HG02610 (cell line): ENCODE data around the gene ELFN1.

Experiments used
- ATAC-seq: cut with Tn5 transposase; IDR thresholded peaks from one replicate; pipeline ENCODE4 v1.9.1; 2021; ENCODE audit warnings: mild to moderate bottlenecking, moderate library complexity; ENCODE audit not compliant: unreplicated experiment

Gene ELFN1

DNA sequence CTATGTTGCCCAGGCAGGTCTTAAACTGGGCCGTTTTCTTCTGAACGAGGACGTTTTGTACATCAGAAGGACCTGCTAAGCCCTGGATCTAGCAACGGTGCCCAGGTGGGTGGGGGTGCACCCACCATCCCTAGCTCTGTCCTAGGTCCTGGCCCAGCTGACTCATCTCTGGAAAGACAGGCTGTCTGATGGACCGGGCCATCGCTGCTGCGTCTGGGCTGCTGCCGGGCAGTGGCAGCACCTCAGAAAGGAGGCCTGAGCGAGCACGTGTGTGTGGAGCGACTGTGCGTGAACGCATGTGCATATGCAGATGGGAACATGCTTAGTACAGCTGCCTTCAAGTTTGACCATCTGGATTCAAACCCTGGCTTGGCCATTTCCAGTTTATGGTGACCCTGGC lies 7.3 kb upstream of the ELFN1 start:
- no peak for ATAC-seq

DNA sequence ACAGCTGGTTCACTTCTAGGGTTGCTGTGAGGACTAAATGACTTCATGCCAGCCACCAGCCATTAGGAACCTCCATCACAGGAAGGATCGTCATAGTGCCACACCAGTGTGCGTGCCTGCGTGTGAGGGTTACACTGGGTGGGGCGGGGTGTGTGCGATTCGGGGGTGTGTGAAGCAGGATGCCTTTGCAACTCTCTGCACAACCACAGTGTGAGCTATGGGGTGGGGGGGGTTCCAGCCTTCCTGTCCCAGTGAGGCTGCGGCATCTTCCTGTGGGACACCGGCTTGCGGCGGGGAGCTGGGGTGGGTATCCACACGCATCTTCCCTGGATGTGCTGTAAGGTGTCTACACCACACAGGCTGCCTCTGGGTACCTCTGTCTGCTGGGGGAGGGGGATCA lies 6.9 kb upstream of the ELFN1 start:
- ATAC-seq, result no peak

DNA sequence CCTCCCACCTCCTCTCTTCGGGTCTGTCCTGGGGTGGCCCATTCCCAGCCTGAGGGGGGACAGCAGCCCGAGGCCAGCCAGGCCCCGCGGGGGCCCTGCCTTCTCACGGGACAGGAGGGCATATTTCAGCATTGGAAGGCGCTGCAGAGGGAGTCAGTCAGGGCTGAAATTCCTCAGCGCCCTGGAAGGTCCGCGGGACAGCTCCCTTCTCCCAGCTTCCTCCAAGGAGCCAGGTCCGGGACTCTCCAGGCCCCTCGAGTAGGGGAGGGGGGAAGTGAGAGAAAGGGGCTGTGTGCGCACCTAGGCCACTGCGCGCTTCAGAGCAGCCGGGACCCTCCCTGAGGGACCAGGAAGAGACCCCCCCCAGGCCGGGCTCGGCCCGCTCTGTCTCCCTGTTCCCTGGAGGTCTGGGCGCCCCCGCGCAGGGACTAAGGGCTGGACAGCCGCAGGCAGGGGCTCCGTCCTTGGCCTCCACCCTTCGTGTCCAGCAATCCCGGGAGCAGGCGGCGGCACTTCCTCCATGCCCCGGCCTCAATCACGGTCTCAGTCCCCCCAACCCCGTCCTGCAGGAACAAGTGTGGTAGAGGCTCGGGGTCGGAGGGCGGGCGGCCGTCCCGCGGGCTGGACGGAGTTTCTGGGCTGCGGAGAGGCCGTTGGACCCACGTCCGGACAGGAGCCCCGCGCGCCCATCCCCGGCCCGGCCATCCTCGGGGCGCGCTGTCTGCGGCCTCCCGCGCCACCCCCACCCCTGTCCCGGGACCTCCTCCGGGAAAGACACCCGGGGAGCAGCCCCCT lies 6.0 kb upstream of the ELFN1 start:
- no peak for ATAC-seq

DNA sequence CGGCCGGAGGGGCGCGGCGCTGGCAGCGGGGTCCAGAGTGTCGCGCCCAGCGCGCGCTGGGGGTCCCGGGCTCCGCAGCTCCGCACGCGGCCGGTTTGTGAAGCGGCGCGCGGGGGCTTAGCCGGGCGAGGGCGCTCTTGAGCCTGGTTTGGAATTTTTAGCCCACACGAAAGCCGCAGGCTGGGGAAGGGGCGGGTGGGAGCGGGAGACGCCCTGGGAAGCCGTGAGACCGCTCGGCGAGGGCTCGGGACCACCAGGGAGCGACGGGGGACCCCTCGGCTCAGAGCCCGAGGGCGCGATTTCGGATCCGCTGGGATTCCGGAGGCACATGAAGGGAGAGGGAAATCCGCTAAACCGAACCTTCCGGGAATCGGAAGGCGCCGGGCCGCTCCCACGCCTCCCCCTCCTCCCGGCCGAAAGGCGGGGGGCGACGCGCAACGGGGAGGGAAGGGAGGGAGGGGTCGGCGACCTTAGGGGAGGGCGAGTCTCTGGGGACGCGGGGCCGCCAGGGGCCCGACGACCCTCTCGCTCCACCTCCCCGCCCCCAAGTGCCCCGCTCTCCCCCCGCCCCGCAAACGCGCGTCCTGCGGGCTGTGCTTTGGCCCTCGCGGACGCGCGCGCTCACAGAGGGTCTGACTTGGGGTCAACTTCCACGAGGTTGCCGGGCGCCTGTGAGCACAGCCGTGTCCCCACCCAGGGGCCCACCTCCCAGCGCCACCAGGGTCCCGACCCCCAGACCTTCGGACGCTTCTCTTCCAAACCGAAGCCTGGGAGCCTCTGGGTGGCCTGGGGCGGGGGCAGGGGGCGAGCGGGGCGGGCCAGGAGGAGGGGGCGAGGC lies 5.1 kb upstream of the ELFN1 start:
- ATAC-seq, result no peak

DNA sequence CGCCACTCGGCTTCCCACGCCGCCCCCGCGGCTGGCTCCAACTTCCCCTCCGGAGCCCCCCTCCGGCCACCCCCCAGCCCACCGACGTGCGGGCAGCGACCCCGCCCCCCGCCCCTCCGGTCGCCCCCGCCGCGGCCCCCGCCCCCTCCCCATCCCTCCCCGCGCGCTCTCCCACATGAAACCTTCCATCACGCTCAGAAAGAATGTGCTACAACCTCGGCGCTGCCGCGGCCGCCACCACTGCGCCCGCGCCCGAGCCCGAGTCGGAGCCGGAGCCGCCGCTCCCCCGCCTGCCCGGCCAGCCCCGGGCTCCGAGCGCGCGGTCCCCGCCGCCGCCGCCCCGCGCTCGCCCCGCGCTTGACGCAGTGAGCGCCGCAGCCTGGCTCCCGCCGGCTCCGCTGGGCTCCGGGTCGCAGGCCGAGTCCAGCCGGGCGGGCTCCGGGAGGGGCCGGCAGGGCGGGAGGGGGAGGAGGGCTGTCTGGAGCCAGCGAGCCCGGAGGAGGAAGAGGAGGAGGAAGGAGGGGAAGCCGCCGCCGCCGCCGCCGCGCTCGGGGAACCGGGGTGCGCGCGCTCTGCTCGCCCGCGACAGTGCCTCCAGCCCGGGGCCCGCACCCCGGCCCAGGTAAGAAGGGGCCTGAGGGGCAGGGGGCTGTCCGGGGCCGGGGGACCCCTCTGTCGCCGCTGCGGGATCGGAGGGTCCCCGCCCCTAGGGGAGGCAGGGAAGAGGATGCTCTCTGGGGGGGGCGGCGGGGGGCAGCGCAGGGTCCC lies 4.3 kb upstream of the ELFN1 start:
- ATAC-seq, result no peak

DNA sequence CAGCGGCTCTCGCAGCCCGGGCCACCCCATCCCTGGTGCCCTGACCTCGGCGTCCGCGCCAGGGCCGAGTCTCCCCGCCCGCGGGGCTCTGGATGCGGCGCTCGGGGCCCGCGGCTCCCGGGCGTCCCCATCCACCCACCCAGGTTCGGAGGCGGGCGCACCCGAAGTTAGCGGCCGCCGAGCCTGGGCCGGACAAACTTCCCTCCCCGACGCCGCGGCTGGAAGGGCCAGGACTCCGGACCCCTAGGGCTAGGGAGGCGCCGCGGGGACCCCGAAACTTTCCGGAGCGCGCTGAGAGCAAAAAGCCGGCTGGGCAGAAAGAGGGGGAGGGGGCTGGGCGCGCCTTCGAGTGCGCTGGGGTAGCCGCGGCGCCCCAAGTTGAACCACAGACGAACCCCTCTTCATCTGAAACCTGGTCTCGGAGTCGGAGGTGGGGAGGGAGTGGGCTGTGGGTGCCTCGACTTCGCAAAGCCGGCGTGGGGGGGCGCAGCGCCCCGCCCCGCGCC lies 3.7 kb upstream of the ELFN1 start:
- no peak for ATAC-seq

DNA sequence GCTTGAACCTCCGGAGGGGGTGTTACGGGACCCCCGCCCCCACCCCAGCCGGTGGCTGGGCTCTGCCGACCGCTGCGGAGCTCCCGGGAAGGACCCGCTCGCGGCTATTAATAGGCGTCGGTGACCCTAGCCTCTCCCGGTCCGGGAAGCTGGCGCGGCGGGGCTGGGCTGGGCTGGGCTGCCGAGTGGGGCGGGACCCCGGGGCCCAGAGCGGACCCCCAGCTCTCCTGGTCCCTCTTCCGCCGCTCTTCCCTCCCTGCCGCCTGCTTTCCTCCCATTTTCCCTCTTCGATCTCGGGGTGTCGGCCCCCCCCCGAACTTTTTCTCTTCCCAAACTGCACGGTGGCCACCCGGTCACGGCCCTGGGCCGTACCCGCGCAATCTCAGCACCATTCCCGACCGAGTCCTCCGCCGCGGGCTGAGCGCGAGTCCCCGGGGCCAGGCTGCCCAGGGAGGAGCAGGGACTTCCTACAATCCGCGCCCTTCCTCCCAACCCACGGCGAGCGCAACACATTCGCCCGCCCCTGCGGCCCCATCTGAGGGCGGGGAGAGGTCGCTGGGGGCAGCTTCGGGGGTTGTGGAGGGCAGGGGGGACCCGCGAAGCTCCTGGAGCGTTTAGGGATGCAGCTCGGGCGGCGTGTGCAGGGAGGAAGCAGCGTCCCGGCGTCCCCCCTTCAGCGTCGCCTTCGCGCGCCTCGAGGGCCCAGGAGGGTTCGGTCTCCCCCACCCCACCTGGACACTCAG lies 3.1 kb upstream of the ELFN1 start:
- ATAC-seq, result no peak

DNA sequence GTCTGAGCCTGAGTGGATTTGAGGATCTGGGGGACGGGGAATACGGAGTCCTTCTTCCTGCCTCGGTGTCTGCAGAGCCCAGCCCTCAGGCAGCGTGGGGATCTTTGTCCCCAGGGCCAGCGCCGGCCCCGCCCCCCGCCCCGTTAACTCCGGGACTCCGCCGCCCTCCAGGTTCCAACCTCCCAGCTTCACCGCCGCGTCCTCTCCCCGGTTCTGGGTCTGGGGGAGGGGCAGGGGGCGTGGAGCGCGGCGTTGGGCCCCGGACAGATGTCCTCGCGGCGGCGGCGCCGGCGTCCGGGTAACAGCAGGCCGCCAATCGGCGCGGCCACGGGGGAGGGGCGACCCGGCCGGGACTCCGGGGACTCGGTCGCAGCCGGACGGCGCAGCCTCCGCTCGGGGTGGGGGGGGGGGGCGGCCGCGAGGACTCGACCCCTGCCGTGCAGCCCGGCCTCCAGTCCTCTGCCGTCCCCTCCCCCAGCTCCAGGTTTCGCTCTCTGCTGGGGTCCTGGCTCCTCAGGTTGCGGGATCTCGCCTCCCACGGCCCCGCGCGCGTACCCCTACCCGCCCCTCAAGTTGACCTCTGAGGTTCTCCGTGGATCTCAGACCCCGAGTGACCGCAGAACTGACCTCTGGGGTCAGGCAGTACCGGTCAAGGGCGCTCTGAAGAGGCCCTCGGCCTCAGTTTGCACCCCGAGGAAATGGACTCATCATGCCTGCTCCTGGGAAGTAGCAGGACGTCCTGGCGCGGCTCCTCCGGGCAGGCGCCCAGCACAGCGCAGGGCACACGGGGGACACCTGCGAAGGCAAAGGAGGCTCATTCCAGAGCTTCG lies 2.3 kb upstream of the ELFN1 start:
- ATAC-seq, result no peak

DNA sequence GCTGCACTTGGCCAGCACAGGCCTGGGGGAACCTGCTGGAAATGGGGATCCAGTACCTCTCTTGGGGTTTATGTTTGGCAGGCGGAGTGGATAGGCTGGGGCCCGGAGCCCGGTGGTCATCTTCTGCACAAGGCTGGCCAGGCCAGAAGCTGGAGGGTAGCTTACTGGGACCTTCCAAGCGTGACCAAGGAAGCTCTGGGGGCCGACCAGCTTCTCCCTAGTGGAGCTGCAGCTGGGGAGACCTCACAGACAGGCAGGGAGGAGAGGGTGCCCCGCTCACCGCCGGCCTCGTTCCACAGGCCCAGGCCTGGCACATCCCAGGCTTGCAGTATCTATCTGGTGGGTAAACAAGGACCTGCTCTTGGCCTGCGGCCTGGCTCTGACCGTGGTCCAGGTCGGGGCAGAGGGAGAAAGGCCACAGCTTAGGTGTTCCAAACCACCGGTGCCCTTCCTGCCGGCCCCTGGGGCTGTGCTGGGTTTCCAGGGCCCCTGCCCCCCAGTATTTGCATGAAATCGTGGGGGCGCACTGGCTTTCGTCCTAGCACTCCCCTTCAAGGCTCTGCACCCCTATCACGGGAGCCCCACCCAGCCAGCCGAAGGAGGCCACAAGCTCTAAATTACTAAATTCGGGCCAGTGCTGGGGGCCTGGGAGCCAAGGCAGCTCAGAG lies 1.5 kb upstream of the ELFN1 start:
- ATAC-seq, result no peak

DNA sequence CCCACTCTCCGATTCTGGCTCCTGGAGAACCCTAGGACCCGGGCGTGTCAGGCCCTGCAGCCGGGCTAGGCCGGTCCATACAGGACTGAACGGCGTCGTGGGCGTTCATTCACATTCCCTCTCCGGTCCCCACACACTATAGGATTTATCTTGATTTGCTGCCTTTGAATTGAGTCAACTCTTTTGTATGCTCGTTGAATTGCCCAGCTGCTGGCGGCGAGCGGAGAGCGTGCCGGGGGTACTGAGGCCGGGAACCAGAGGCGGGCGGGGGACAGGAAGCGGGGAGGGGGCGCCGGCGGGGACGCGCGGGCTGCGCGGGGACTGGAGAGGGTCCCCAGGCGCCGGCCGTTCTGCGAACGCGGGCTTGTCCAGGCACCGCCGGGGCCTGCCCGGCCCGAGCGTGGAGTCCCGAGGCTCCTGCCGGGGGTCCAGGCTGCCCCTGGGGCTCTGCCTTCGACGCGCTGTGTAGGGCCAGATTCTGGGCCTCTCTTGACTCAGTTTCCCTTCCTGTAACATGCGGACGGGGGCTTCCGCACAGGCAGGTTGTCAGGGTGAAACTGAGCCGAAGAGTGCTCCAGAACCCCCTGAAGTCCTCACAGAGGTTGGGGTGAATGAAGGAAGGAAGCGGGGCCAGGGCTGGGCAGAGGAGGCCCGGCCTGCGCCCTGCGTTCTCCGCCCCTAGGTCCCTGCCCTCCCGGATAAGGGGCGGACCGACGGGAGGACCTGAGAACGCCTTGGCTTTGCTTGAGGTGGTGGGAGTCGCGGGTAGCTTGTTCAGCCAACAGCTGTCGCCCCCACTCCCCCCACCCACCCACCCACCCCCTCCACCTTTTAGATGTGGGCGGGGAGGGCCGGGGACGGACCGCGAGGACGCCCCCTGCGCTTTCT lies 769 bp upstream of the ELFN1 start:
- no peak for ATAC-seq

DNA sequence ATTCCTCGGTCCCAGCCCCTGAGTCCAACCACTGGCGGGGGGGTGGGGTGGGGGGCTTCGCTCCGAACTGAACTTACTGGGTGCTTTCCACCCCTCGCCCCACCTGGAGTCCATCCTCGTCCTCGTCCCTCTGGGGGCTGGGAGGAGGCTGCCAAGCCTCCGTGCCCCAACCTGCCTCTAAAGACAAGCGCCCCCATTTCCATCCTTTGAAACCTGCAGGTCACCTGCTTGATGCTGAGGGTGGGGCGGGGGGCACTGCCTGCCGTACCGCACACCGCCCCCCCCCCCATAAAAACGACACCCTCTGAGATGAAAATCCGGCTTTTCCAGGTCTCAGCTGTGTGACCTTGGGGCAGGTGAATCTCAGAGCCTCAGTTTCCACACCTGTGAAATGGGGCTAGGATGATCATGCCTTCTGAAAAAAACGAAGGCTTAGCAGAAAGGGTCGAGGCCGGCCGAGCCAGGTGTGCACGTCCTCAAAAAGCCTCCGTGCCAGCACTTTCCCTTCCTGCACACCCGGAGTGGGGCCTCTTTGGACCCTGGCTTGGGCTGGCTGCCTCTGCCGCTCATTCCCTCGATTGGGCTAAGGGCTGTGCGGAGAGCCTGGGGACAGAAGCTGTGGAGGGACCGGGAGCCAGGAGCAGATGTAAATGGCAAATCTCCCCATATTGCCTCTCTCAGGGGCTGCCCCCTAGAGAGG lies 967 bp downstream of the ELFN1 start:
- no peak for ATAC-seq

DNA sequence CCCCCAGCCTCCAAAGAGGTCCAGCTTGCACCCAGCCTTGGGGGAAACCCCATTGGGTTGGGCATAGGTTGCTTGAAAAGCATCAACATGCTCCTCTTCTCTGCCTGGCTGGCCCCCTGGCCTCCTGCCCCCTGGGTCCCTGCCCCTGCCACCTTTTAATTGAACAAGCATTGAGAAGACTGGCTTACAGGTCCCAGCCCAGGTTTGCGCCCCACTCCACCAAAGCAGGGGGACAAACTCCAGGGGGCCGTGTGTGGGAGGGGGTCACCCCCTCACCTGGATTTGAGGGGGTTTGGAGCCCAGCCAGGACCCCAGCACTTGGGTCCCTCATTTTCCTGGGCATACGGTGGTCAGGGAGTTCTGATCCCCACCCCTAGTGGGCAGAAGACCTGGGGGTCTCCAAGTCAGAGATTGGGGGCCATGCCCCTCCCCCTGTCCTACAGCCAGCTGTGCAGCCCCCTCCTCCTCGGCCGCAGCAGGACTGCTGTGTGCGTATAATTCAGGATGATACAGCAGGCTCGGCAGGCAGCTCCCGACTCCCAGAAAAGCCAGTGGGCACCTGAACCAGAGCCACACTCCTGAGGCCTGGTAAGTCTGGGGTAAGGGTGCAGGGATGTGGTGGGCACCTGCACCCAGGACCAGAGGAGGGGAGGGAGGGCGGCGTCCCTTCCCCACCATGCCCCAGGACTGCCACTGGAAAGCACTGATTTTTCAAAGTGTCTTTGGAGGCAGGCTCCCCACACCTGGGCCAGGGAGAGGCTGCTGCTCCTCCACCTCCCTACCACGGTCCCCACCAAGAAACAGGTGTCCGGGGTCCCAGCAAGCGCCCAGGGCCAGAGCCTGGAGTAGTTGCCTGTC lies 1.7 kb downstream of the ELFN1 start:
- ATAC-seq, result no peak

DNA sequence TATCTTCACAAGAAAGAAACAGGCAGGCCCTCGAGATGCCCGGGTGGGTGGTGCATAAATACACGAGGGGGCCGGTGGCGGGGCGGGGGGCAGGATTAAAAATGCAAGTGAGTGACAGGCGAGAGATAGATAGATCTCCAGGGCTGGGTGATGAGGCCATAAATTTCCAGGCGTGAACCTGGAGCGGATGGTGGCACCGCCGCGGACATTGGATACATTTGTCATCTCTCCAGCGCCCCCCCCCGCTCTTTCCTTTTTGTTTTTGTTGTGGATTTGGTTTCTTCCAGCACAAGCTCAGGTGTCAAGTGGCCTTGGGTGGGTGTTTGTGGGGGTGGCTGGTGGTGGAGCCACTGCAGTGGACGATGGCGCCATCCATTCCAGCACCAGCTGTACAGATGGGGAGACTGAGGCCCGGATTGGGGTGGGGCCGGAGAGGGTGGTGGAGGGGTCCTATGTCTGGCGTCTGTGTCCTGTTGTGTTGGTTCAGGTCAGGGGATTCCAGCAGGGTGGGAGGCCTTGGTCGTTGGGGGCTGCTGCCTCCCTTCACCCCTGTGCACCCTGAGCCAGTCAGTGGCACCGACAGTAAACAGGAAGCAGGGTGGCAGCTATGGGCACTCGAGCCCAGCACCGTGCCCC lies 2.9 kb downstream of the ELFN1 start:
- no peak for ATAC-seq

DNA sequence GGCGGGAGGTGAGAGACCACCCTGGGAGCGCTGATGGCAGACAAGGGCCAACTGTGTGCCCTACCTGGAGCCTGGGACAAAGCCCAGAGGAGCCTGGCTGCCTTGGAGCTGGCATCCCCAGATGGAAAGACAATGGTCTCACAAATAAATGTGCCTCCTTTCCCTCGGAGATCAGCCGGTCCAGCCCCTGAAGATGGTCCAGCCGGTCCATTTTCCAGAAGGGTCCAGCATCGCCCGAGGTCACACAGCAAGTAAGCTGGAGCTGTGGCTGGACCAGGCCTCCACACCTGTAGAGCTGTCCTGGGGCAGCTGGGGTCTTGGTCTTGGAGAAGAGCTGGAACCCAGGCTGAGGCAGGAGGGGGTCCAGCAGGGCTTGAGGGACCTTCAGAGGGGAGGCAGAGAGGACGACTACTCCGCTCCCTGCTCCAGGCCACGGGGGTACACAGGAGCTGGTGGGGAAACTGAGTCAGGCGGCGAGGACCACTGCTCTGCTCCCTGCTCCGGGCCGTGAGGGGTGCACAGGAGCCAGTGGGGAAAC lies 3.6 kb downstream of the ELFN1 start:
- ATAC-seq, result no peak

DNA sequence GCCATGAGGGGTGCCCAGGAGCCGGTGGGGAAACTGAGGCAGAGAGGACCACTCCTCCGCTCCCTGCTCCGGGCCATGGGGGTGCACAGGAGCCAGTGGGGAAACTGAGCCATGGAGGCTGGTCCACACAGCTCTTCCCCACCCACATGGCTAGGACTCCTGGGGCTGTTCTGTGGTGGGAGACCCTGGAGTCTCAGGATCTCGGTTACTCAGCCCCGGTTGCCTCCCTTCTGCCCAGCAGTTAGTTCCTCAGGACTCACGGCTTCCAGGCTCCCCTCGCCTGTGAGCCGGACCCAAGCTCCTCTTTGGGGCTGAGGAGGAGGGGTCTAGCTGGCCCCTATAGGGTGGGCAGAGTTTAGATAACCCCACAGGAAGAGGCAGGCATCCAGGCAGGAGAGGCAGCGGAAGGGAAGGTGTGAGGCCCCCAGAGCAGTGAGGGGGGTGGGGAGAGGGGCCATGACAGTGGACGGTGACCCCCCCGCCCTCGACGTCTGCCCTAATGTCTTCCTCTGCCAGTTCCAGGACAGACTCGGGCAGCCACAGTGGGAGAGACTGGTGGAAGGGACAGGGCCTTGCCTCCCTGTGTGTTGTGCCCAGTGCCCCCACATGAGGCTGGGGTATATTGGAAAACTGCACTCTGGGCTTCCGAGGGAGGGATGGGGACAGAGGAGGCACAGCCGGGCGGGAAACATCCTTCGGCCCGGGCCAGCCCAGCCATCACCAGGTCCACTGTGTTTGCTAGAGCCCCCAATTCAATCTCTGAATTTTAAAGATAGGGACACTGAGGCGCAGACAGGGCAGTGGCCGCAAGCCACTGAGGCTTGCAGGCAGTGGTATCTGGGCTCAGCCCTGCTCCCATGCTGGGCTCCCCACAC lies 4.3 kb downstream of the ELFN1 start:
- no peak for ATAC-seq
